CD1c-positive myeloid dendritic cell (primary cell): Measurements from ENCODE around the gene HMBS.
"Not testable (repeated sequence)": the region's sequence is repeated elsewhere in the genome, so short reads cannot be mapped to it uniquely, and the experiment has no call there.

ENCODE experiments used
- DNase-seq: peaks from one replicate; pipeline ENCODE4 v3.0.0-alpha.2; 2016; ENCODE audit errors: extremely low spot score

Gene HMBS

DNA sequence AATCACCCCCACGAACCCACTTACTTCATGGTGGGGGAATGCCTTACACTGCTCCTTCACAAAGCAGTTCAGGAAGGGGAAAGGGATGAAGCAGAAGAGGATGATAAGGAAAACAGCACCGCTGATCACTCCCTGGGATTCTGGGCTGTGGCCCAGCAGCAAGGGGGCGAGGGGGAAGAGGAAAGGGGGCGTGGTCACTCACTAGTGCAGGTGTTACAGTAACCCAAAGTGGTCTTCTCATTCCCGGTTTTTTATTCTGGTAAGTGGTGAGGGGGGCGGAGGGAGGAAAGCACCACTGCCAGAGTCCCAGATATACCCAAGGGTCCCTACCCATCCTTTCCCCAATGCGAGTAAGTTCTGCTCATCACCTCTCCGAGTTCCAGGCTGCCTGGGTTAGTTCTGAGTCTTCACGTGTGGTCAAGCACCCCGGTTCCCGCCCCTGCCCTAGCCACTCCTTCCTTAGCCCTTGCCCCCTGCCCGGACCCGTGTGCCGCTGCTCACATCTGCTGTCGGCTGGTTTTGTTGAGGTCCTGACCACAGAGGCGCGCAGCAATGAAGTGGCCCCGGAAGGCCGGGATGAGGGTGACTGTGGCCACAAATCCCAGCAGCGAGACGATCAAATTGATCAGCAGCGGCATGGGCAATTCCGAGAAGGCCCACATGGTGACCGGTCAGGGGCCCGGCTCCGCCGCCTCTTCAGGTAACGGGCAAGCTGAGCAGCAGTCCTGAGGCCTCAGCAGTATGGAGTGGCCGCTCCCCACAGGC lies 16.5 kb downstream of the HMBS start:
- peak; percentile 16 for DNase-seq

DNA sequence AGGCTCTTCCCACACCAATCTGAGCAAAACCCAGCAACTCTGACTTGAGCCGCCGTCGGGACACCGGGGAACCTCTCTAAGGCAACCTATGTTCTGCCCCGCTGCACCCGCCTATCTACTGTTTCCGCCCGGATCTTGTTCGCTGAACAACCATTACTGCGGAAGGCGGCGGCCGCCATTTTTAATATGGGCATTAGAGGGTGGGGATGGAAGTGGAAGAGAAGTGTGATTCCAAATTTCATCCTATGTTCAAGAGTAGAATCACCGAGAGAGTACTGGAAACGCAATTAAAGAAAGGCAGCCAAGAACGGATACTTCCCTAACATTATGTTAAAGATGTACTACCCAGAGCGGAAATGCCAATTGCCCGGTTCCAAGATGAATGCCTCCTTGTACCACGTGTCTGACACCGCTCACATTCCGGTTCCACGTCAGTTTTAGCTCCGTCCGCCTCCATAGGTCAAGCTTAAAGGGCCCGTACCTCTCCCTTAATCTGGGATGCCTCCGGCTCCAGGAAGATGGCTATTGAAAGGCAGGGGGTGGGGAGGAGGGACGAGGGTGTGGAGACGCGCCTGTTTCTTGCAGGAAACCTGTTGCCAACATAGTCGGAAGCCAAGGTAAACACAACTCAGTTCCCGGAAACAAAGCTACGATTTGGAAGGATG lies 17.2 kb downstream of the HMBS start, which contains the start of gene DPAGT1:
Gene DPAGT1, minus strand, starts transcription at position 95 of the 665 bp plus-strand sequence. CDS start 198 bp downstream, outside the sequence.
- peak; percentile 93 for DNase-seq

GRCh38 chr11:119103161-119103664 lies 18.5 kb downstream of the HMBS start:
- not testable (repeated sequence) for DNase-seq

GRCh38 chr11:119103793-119104192 lies 19.1 kb downstream of the HMBS start:
- DNase-seq: no peak

- DNase-seq: peak; percentile 96
Observed at GRCh38 chr11:119106564-119107537, 22.2 kb downstream of the HMBS start, which contains the start of gene C2CD2L. C2CD2L (plus strand) TSS chr11:119107344; CDS start chr11:119107742, 398 bp downstream.

DNA sequence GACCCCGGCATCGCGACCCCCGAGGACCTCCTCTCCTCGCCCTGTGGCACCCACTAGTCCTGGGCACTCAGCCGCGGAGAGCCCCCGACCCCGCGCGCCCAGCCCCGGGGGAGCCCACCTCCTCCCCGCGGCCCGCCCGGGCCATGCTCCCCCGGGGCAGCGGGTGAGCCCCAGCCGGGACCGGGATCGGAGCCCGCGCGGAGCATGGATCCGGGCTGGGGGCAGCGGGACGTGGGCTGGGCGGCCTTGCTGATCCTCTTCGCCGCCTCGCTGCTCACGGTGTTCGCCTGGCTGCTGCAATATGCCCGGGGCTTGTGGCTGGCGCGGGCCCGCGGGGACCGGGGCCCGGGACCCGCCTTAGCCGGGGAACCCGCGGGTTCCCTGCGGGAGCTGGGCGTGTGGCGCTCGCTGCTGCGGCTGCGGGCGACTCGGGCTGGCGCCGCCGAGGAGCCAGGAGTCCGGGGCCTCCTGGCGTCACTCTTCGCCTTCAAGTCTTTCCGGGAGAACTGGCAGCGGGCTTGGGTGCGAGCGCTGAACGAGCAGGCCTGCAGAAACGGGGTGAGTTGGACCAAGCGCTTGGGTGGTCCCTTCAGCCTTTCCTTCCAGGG lies 23.0 kb downstream of the HMBS start:
- DNase-seq: no peak

- peak; percentile 65 for DNase-seq
Observed at GRCh38 chr11:119108146-119108856, 23.6 kb downstream of the HMBS start.

DNA sequence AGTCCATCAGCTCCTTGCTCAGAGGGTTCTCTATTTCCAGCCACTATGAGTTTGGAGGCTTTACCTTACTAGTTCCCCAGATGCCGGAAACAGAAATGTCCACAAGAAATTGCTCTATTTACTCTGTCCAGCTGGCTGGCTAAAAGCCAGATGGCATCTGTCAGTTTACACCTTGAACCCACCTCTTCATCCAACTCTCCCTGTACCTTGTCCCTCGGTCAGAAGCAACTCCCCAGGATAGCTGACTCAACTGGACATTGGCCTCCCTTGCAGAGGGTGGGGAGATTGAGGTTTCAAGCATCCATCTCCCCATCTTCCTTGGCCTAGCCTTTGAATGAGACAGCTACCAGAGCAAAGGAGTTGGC lies 24.2 kb downstream of the HMBS start:
- DNase-seq: no peak

DNA sequence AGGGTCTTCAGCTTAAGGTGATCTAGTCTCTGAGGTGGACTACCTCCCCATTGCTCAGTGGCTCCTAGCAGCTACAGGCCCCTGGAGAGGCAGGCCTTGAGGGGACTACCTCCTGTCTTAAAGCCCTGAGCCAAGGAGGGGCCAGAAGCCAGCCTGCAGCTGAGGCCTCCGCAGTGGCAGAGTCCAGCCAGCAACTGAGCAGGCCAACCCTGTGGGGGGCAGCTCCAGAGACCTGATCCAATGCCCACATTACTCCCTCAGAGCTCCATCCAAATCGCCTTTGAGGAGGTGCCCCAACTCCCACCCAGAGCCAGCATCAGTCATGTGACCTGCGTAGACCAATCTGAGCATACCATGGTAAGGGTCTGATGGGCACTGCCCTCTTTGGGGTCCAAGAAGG lies 25.2 kb downstream of the HMBS start:
- DNase-seq: no peak

- DNase-seq: no peak
Observed at GRCh38 chr11:119110439-119110838, 25.8 kb downstream of the HMBS start.

DNA sequence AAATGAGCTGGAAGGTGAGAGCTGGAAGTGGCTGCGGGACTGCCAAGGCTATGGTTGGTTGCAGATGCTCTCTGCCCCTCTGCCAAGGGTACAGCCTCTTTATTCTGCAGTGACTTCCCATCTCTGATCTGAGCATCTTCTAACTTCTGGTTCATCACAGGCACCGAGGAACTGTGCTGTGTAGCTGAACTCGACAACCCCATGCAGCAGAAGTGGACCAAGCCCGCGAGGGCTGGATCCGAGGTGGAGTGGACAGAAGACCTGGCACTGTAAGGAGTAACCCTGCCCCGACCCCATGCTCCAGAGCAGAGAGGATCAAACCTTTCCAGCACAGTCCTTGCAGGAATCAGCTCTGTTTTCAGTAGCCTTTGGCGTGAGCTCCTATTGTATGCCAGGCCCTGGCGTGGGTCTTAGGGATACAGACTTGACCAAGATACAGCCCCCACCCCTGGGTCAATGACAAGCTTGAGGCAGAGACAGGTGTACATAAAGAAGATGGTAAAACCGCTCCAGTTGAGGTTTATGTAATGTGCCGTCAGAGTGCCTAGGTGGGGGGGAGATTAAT lies 26.8 kb downstream of the HMBS start:
- DNase-seq: no peak

DNA sequence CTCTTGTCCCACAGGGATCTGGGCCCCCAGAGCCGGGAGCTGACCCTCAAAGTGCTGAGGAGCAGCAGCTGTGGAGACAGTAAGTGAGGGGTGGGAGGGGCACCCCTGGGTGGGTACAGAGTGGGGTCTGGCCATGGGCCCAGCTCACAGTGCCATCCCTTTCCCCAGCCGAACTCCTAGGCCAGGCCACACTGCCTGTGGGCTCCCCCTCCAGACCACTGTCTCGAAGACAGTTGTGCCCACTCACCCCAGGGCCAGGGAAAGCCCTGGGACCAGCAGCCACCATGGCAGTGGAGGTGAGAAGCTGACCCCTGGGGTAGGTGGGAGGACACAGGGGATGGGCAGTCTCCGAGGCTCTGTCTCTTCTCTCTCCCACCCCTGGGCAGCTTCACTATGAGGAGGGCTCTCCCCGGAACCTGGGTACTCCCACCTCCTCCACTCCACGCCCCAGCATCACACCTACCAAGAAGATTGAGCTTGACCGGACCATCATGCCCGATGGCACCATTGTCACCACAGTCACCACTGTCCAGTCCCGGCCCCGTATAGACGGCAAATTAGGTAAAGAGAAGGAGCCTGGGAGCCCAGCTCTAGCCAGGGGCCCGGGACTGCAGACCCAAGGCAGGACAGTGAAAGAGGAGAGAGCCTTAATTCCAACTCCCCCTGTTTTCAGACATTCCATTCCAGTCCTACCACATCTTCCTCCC lies 27.8 kb downstream of the HMBS start:
- DNase-seq: no peak

DNA sequence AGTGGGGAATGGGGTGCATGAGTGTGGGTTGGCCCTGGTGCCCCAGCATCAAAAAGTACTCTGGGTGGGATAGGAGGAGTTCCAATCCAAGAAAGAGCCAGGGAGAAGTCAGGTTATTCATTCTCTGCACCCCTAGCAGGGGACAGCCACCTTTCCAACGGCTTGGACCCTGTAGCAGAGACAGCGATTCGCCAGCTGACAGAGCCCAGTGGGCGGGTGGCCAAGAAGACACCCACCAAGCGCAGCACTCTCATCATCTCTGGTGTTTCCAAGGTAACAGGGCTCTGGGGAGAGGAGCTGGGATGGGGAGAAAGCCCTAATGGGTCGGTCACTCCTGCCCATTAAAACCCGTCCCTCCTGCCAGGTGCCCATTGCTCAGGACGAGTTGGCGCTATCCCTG lies 29.0 kb downstream of the HMBS start:
- no peak for DNase-seq

GRCh38 chr11:119114351-119114750 lies 29.7 kb downstream of the HMBS start:
- DNase-seq: no peak

GRCh38 chr11:119115484-119116234 lies 31.0 kb downstream of the HMBS start:
- DNase-seq: peak; percentile 83

DNA sequence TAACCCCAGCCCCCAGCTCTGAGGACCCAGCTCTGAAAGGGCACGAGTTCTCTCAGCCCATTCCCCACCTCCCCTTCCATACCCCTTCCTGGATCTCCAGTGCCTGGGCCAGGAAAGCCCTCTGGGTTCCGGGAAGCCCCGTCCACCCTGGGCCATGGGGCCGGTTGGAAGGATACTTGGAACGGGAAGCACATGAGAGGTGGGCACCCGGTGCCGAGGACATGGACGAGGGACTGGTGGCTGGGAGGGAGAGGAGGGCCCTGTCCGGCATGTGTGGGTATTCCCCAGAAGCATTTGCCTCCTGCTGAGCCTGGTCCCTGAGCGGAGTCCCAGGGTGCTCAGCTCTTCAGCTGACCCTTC lies 31.5 kb downstream of the HMBS start:
- no peak for DNase-seq

DNA sequence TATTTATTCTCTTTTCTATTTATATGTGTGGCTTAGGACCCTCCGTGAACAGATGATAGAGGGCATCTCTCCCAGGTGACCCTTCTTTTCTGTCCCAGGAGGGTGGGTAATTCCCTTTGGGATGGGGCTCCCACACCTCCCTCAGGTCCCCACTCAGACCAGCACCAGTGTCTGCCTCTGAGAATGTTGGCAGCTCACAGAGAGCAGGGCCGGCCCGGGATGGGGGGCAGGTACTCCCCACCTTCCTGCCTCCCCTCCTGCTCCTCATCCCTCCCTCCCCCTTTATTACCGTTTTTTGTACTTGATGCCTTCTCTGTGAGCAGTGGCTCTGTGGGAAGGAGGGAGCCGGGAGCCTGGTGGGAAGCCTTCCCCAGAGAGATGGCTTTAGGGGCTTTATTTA lies 31.9 kb downstream of the HMBS start:
- no peak for DNase-seq

- DNase-seq: no peak
Observed at GRCh38 chr11:119117004-119117706, 32.5 kb downstream of the HMBS start.
